ACC112 (cell line): ENCODE data around the gene MBP.

Source experiments
- H2AFZ ChIP-seq: fragments of 200-600 bp; sonication (generic); one replicate; pipeline ENCODE4 v1.6.0; 2017; ENCODE audit warnings: antibody characterized with exemption, low read length; ENCODE audit not compliant: unreplicated experiment
- H3K27ac ChIP-seq: fragments of 200-600 bp; sonication (generic); 2 replicates; pipeline ENCODE4 v1.5.1; 2014; ENCODE audit warnings: low read depth, mild to moderate bottlenecking, antibody characterized with exemption, low read length, moderate library complexity
- H3K27me3 ChIP-seq: fragments of 200-600 bp; sonication (generic); 2 replicates; pipeline ENCODE4 v1.6.1; 2014; ENCODE audit warnings: mild to moderate bottlenecking, antibody characterized with exemption, low read length, moderate library complexity, mixed read lengths; ENCODE audit not compliant: insufficient read depth
- H3K36me3 ChIP-seq: fragments of 200-600 bp; sonication (generic); 2 replicates; pipeline ENCODE4 v1.6.1; 2016; ENCODE audit warnings: mild to moderate bottlenecking, antibody characterized with exemption, low read length, moderate library complexity, mixed read lengths; ENCODE audit not compliant: insufficient read depth
- H3K4me1 ChIP-seq: fragments of 200-600 bp; sonication (generic); one replicate; pipeline ENCODE4 v1.6.1; 2016; ENCODE audit warnings: low read length, mixed read lengths; ENCODE audit not compliant: insufficient read depth, unreplicated experiment, control insufficient read depth
- H3K4me3 ChIP-seq: fragments of 200-600 bp; sonication (generic); 2 replicates; pipeline ENCODE4 v1.5.1; 2014; ENCODE audit warnings: mild to moderate bottlenecking, low read depth, low read length
- H3K79me2 ChIP-seq: fragments of 200-600 bp; sonication (generic); one replicate; pipeline ENCODE4 v1.6.0; 2016; ENCODE audit warnings: low read length; ENCODE audit not compliant: control insufficient read depth, unreplicated experiment, insufficient read depth

The MBP gene

GRCh38 chr18:77060151-77060550, 72.4 kb downstream of the MBP start:
- H3K4me3 ChIP-seq: no peak overlapping the region
- H3K4me1 ChIP-seq: peaks cover 56% of the 10 kb centered on the region
- no peaks in the 10 kb centered on the region for H3K27me3 ChIP-seq
- no peak overlapping the region for H2AFZ ChIP-seq
- H3K27ac ChIP-seq: no peak overlapping the region
- peaks cover 22% of the 10 kb centered on the region for H3K36me3 ChIP-seq
- H3K79me2 ChIP-seq: no peaks in the 10 kb centered on the region

DNA sequence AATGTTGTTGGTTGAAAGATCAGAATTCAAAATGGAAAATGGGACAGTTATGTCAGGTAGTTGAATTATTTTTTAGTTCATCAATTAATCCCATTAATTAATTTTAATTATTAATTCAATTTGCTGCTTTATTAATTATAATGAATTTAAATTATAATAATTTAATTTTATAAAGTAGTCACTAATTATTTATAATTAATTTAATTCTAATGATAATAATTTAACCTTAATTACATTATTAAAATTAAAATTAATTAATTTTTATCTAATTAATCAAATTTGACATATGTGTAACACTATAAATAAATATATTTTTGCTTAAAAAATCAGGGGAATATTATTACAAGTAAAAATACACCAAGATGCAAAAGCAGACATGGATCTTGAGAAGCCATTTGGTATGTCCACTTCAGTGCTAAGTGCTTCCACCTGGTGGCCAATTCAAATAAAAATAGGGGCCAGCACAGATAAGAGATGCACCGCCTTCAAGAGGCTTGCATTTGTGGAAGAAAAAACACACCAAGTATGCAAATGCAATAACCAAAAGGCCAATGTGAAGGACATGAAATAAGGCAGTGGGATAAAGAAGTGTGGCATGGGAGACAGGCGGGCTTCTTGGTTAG, 73.2 kb downstream of the MBP start:
- Histone ChIP-seq H3K36me3 (peaks cover 17% of the 10 kb centered on the region), H3K27me3 (no peaks in the 10 kb centered on the region), H3K4me3 (no peak overlapping the region), H3K79me2 (no peaks in the 10 kb centered on the region), H3K27ac (peak overlapping the region; percentile 62), H3K4me1 (peaks cover 56% of the 10 kb centered on the region), H2AFZ (peak overlapping the region; percentile 96)

DNA sequence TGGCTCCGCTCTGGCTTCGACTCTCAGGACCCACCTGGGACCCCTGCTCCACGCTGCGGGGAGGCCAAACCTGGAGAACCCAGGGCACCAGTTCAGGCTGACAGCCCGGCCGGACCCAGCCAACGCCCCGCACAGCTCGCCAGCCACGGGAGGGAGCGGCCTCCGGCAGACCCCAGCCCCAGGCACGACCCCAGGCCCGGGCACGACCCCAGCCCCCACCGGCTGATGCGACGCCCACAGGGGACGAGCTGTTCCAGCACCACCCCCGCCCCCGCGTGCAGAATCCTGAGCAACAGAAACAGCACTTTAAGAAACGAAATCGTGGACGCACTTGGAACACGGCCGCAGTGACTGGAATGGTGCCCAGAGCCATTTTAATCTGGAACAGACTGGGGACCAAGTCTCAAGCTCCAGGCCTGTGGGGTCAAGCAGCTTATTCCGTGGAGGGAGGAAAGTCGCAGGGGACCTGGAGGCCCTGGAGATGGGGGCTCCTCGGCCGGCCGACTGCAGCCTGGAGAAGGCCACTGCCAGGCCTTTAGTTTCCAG, 74.2 kb downstream of the MBP start:
- H3K27me3 ChIP-seq: no peaks in the 10 kb centered on the region
- H3K36me3 ChIP-seq: peaks cover 9% of the 10 kb centered on the region; the same call in 1 of the 2 replicates
- H3K4me3 ChIP-seq: peak overlapping the region; percentile 46
- peak overlapping the region; percentile 62 for H3K27ac ChIP-seq
- H3K4me1 ChIP-seq: peaks cover 58% of the 10 kb centered on the region
- peak overlapping the region; percentile 96 for H2AFZ ChIP-seq
- no peaks in the 10 kb centered on the region for H3K79me2 ChIP-seq

DNA sequence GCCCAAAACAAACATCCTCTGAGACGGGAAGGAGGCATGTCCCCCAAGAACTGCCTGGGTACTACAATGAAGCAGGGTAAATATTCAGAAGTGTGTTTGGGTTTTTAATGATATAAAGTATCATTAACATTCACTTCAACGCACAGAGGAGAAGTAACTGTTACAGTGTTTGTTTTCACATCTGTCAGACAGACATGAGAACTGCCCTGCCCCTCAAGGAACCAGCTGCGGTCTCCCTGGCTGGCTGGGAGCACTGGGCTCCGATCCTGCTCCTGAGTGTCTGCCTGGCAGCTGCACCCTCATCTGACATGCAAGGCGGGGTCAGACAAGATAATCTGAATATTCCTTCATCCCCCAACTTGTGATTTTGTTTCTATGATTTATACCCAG, 75.6 kb downstream of the MBP start:
- Histone ChIP-seq H3K4me3 (no peak overlapping the region), H3K27ac (peak overlapping the region; percentile 90), H3K79me2 (no peaks in the 10 kb centered on the region), H2AFZ (no peak overlapping the region), H3K36me3 (no peaks in the 10 kb centered on the region), H3K4me1 (peaks cover 55% of the 10 kb centered on the region), H3K27me3 (no peaks in the 10 kb centered on the region)

- H3K27ac ChIP-seq: peak overlapping the region; percentile 90
- no peaks in the 10 kb centered on the region for H3K79me2 ChIP-seq
- no peaks in the 10 kb centered on the region for H3K36me3 ChIP-seq
- peaks cover 51% of the 10 kb centered on the region for H3K4me1 ChIP-seq
- no peaks in the 10 kb centered on the region for H3K27me3 ChIP-seq
- no peak overlapping the region for H2AFZ ChIP-seq
- H3K4me3 ChIP-seq: no peak overlapping the region
These were observed 76.1 kb downstream of the MBP start for GRCh38 chr18:77056344-77057005.

DNA sequence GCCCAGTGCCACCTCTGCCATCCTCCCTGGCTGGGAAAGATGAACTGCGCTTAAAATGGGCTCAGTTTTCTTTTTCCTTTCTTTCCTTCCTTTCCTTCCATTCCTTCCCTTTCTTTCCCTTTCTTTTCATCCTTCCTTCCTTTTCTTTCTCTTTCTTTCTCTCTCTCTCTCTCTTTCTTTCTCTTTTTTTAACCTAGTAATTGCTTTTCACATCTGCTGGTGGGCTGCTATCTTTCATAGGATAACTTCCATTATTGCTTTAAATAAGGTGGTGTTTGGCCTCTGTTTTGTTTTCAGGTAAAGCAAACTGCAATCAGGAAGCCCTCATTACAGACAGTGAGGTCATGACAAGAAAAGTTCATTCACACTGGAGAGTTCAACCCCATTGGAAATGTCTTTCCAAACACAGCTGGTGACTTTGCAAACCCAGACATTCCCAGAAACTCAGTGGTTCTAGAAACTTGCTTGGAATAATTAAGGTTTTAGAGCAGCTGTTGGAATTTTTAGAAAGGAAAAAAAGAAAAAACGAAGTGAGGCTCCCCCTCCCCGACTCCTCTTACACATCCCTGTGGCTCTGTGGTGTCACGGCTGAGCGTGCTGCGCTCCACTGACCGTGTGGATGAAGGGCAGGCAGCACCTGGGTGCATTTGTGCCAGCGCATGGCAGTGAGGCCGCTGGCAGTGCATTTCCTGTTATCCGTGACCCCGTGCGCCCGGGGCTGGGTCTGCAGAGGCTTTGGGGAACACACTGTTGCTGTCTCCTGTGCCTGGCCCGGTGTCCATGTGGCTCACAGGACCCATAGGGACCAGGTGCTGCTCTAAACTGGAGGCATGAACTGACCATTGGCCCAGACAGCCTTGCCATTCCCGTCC, 76.9 kb downstream of the MBP start:
- peaks cover 48% of the 10 kb centered on the region for H3K4me1 ChIP-seq
- H3K36me3 ChIP-seq: no peaks in the 10 kb centered on the region
- no peaks in the 10 kb centered on the region for H3K27me3 ChIP-seq
- no peaks in the 10 kb centered on the region for H3K79me2 ChIP-seq
- no peak overlapping the region; the same call in 1 of the 2 replicates for H3K4me3 ChIP-seq
- H2AFZ ChIP-seq: no peak overlapping the region
- peak overlapping the region; percentile 90 for H3K27ac ChIP-seq

GRCh38 chr18:77054606-77055428, 77.8 kb downstream of the MBP start:
- H3K4me1 ChIP-seq: peaks cover 48% of the 10 kb centered on the region
- no peaks in the 10 kb centered on the region for H3K79me2 ChIP-seq
- no peak overlapping the region for H2AFZ ChIP-seq
- H3K36me3 ChIP-seq: no peaks in the 10 kb centered on the region
- H3K27ac ChIP-seq: peak overlapping the region; percentile 90
- no peaks in the 10 kb centered on the region for H3K27me3 ChIP-seq
- H3K4me3 ChIP-seq: peak overlapping the region; percentile 19; the same call in 1 of the 2 replicates

- Histone ChIP-seq H3K4me1 (peaks cover 48% of the 10 kb centered on the region), H3K27ac (peak overlapping the region; percentile 90), H3K4me3 (no peak overlapping the region), H3K36me3 (no peaks in the 10 kb centered on the region), H2AFZ (no peak overlapping the region), H3K79me2 (no peaks in the 10 kb centered on the region), H3K27me3 (no peaks in the 10 kb centered on the region)
These were observed 78.3 kb downstream of the MBP start for GRCh38 chr18:77054288-77054605.

DNA sequence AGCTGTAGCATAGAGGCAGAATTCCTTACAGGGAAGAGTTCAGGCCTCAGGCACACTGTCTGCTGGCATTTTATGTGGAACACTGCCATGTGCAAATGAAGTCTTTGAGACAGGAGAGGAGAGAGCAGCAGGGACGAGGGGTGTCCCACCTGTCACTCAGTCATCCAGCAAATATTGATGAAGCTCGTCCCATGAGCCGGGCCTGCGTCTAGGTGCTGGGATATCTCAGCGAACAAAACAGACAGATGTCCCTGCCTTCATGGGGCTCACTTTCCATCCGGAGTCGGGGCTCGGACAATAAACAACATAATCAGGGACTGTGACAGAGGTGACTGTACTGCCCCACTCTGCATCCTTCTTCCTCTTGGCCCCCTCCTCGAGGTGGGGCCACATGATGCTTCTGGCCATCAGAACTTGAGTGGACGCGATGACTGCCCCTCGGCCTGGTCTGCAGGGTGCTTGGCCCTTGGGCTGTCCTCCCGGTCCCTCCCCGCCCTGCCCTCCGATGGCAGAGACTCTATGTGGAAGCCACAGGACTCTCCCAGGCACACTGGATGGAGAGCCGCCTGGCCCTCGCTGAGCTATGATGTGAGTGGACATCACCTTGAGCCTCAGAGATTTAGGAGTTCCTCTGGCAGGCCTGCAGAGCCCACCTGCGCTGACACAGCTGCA, 78.8 kb downstream of the MBP start:
- Histone ChIP-seq H3K36me3 (no peaks in the 10 kb centered on the region), H3K27me3 (no peaks in the 10 kb centered on the region), H3K4me3 (no peak overlapping the region), H3K79me2 (no peaks in the 10 kb centered on the region), H2AFZ (no peak overlapping the region), H3K4me1 (peaks cover 44% of the 10 kb centered on the region), H3K27ac (peak overlapping the region; percentile 90)

DNA sequence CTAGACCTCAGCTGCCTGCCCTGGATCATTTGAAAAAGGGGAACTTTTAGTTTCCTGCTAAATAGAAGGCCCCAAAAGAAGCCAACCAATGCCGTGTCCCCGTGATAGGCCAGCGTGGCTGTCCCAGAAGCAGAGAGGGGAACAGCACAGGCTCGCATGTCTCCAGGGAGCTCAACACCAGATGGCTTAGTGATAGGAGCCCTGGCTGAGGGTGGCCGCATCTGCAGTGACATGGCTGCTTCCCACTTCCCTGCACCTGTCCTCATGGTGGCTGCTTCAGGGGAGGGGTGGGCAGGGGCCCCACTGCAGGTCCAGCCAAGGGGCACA, 79.6 kb downstream of the MBP start:
- Histone ChIP-seq H3K4me1 (peaks cover 36% of the 10 kb centered on the region), H3K36me3 (no peaks in the 10 kb centered on the region), H3K4me3 (no peak overlapping the region), H3K27me3 (no peaks in the 10 kb centered on the region), H3K27ac (no peak overlapping the region), H3K79me2 (no peaks in the 10 kb centered on the region), H2AFZ (no peak overlapping the region)
